ACC112 (cell line): ENCODE measurements around the gene UTRN.

Source experiments
- H2AFZ ChIP-seq: fragments of 200-600 bp; sonication (generic); one replicate; pipeline ENCODE4 v1.6.0; 2017; ENCODE audit warnings: antibody characterized with exemption, low read length; ENCODE audit not compliant: unreplicated experiment
- H3K27ac ChIP-seq: fragments of 200-600 bp; sonication (generic); 2 replicates; pipeline ENCODE4 v1.5.1; 2014; ENCODE audit warnings: low read depth, mild to moderate bottlenecking, antibody characterized with exemption, low read length, moderate library complexity
- H3K27me3 ChIP-seq: fragments of 200-600 bp; sonication (generic); 2 replicates; pipeline ENCODE4 v1.6.1; 2014; ENCODE audit warnings: mild to moderate bottlenecking, antibody characterized with exemption, low read length, moderate library complexity, mixed read lengths; ENCODE audit not compliant: insufficient read depth
- H3K36me3 ChIP-seq: fragments of 200-600 bp; sonication (generic); 2 replicates; pipeline ENCODE4 v1.6.1; 2016; ENCODE audit warnings: mild to moderate bottlenecking, antibody characterized with exemption, low read length, moderate library complexity, mixed read lengths; ENCODE audit not compliant: insufficient read depth
- H3K4me1 ChIP-seq: fragments of 200-600 bp; sonication (generic); one replicate; pipeline ENCODE4 v1.6.1; 2016; ENCODE audit warnings: low read length, mixed read lengths; ENCODE audit not compliant: insufficient read depth, unreplicated experiment, control insufficient read depth
- H3K4me3 ChIP-seq: fragments of 200-600 bp; sonication (generic); 2 replicates; pipeline ENCODE4 v1.5.1; 2014; ENCODE audit warnings: mild to moderate bottlenecking, low read depth, low read length
- H3K79me2 ChIP-seq: fragments of 200-600 bp; sonication (generic); one replicate; pipeline ENCODE4 v1.6.0; 2016; ENCODE audit warnings: low read length; ENCODE audit not compliant: control insufficient read depth, unreplicated experiment, insufficient read depth

UTRN gene

GRCh38 chr6:144283646-144284477 is 1.3 kb upstream of the UTRN start:
- peak overlapping the region; percentile 73 for H3K27ac ChIP-seq
- H3K4me1 ChIP-seq = peaks cover 15% of the 10 kb centered on the region
- peaks cover 41% of the 10 kb centered on the region for H3K79me2 ChIP-seq
- H3K4me3 ChIP-seq = peak overlapping the region; percentile 91
- H2AFZ ChIP-seq = peak overlapping the region; percentile 89
- H3K27me3 ChIP-seq = no peaks in the 10 kb centered on the region
- H3K36me3 ChIP-seq = no peaks in the 10 kb centered on the region

- Histone ChIP-seq H3K36me3 (no peaks in the 10 kb centered on the region), H3K79me2 (peaks cover 45% of the 10 kb centered on the region), H3K27ac (peak overlapping the region; percentile 73), H2AFZ (peak overlapping the region; percentile 89), H3K4me3 (peak overlapping the region; percentile 91), H3K4me1 (peaks cover 18% of the 10 kb centered on the region), H3K27me3 (no peaks in the 10 kb centered on the region)
Observed at GRCh38 chr6:144284478-144284782, 705 bp upstream of the UTRN start.

GRCh38 chr6:144285548-144285797 is 338 bp downstream of the UTRN start:
- peak overlapping the region; percentile 36 for H2AFZ ChIP-seq
- H3K27ac ChIP-seq = peak overlapping the region; percentile 73
- no peaks in the 10 kb centered on the region for H3K36me3 ChIP-seq
- H3K27me3 ChIP-seq = no peaks in the 10 kb centered on the region
- peaks cover 55% of the 10 kb centered on the region for H3K79me2 ChIP-seq
- peak overlapping the region; percentile 91 for H3K4me3 ChIP-seq
- peaks cover 18% of the 10 kb centered on the region for H3K4me1 ChIP-seq

GRCh38 chr6:144285798-144286502 is 815 bp downstream of the UTRN start:
- Histone ChIP-seq H3K79me2 (peaks cover 56% of the 10 kb centered on the region), H2AFZ (peak overlapping the region; percentile 36), H3K27me3 (no peaks in the 10 kb centered on the region), H3K36me3 (no peaks in the 10 kb centered on the region), H3K27ac (peak overlapping the region; percentile 73), H3K4me1 (peaks cover 18% of the 10 kb centered on the region), H3K4me3 (peak overlapping the region; percentile 91)

GRCh38 chr6:144286503-144287393 is 1.6 kb downstream of the UTRN start:
- Histone ChIP-seq H3K4me1 (peaks cover 20% of the 10 kb centered on the region), H3K4me3 (peak overlapping the region; percentile 91), H3K79me2 (peaks cover 63% of the 10 kb centered on the region), H2AFZ (peak overlapping the region; percentile 49), H3K27me3 (no peaks in the 10 kb centered on the region), H3K36me3 (peaks cover 2% of the 10 kb centered on the region), H3K27ac (peak overlapping the region; percentile 73)

- no peak overlapping the region for H3K27ac ChIP-seq
- peaks cover 33% of the 10 kb centered on the region for H3K4me1 ChIP-seq
- H2AFZ ChIP-seq = no peak overlapping the region
- H3K36me3 ChIP-seq = peaks cover 7% of the 10 kb centered on the region
- peaks cover 64% of the 10 kb centered on the region for H3K79me2 ChIP-seq
- no peak overlapping the region for H3K4me3 ChIP-seq
- no peaks in the 10 kb centered on the region for H3K27me3 ChIP-seq
Observed at GRCh38 chr6:144289006-144289405, 3.9 kb downstream of the UTRN start.

GRCh38 chr6:144292372-144292771 is 7.2 kb downstream of the UTRN start:
- Histone ChIP-seq H3K79me2 (peaks cover 66% of the 10 kb centered on the region), H3K36me3 (peaks cover 24% of the 10 kb centered on the region), H3K4me1 (peaks cover 48% of the 10 kb centered on the region)

GRCh38 chr6:144294016-144294415 is 8.9 kb downstream of the UTRN start:
- Histone ChIP-seq H3K4me1 (peaks cover 42% of the 10 kb centered on the region), H3K79me2 (peaks cover 58% of the 10 kb centered on the region), H3K27me3 (no peaks in the 10 kb centered on the region), H3K27ac (peak overlapping the region; percentile 84), H3K4me3 (no peak overlapping the region), H3K36me3 (peaks cover 32% of the 10 kb centered on the region), H2AFZ (no peak overlapping the region)

More at GRCh38 chr6:144292372-144292771, 7.2 kb downstream of the UTRN start:
- Histone ChIP-seq H2AFZ (peak overlapping the region; percentile 64), H3K27me3 (no peaks in the 10 kb centered on the region), H3K4me3 (0 out of 2 replicates have a peak overlapping the region, but pooled peaks have one; percentile 2), H3K27ac (peak overlapping the region; percentile 84)

GRCh38 chr6:144295211-144295610 is 10.1 kb downstream of the UTRN start:
- H3K27ac ChIP-seq = 0 out of 2 replicates have a peak overlapping the region, but pooled peaks have one; percentile 84
- peaks cover 41% of the 10 kb centered on the region for H3K4me1 ChIP-seq
- no peaks in the 10 kb centered on the region for H3K27me3 ChIP-seq
- H3K79me2 ChIP-seq = peaks cover 52% of the 10 kb centered on the region
- no peak overlapping the region for H2AFZ ChIP-seq
- peaks cover 32% of the 10 kb centered on the region for H3K36me3 ChIP-seq
- H3K4me3 ChIP-seq = no peak overlapping the region

- Histone ChIP-seq H3K27me3 (no peaks in the 10 kb centered on the region), H3K36me3 (peaks cover 32% of the 10 kb centered on the region), H2AFZ (no peak overlapping the region), H3K4me1 (peaks cover 41% of the 10 kb centered on the region), H3K27ac (no peak overlapping the region), H3K79me2 (peaks cover 50% of the 10 kb centered on the region), H3K4me3 (no peak overlapping the region)
Observed at GRCh38 chr6:144295981-144296767, 11.0 kb downstream of the UTRN start.
